Measurements from ENCODE around the gene CD300LF. TPM values are rescaled to one million over a fixed set of nuclear protein-coding genes. Genes with fewer than 3 reads are reported as not detected.

The CD300LF gene
- total RNA-seq, 1 experiment from 2014 or later, result not detected

DNA sequence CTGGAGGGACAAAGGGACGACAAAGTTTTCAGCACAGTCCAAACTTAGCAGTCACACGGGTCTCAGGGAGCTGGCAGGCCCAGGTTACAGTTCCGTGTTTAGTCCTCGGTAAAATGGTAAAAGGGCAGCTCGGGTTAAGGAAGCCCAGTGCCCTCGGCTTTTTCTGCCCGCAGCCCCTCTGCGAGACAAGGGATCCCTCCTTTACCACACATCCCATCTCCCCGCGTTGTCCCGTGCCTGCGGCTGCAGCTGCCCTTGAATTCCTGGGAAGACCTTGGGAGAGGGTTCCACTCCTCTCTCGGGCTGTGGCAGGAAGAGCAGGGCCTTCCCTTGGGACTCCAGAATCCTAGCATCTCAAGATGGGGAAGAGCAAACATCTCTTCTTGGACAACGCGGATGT is 17.1 kb upstream of the CD300LF start:
- DNase-seq (ENCODE audit: low read depth), result no peak

GRCh38 chr17:74729368-74729767 is 16.6 kb upstream of the CD300LF start:
- no peak for DNase-seq (ENCODE audit: low read depth)

- no peak for DNase-seq (ENCODE audit: low read depth)
These were observed 16.0 kb upstream of the CD300LF start for GRCh38 chr17:74728702-74729075.

- no peak for DNase-seq (ENCODE audit: low read depth)
These were observed 15.4 kb upstream of the CD300LF start for GRCh38 chr17:74728033-74728701.

GRCh38 chr17:74725111-74725510 is 12.4 kb upstream of the CD300LF start:
- DNase-seq (ENCODE audit: low read depth), result no peak

- DNase-seq (ENCODE audit: low read depth), result no peak
These were observed 11.2 kb upstream of the CD300LF start for GRCh38 chr17:74723891-74724290.

DNA sequence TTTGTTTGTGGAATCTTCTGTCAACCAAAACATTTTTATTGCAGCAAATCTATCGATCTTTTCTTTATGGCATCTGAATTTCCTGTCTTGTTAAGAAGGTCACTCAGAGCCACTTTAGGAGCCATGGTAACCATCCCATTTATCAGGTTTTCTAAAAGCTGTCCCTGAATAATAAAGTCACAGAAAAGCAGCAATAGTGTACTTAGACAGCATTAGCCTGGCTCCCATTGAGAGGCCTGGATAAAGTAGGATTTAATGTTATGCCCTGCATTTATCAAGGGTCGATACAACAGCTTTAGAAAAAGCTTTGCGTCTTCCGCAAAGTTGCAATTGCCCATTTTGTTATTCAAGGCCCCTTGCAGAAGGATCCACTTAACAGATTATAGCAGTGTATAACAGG is 10.1 kb upstream of the CD300LF start:
- no peak for DNase-seq (ENCODE audit: low read depth)

- DNase-seq (ENCODE audit: low read depth), result no peak
These were observed 7.8 kb upstream of the CD300LF start for GRCh38 chr17:74720506-74720905.

GRCh38 chr17:74715144-74715543 is 2.4 kb upstream of the CD300LF start:
- DNase-seq (ENCODE audit: low read depth), result no peak

DNA sequence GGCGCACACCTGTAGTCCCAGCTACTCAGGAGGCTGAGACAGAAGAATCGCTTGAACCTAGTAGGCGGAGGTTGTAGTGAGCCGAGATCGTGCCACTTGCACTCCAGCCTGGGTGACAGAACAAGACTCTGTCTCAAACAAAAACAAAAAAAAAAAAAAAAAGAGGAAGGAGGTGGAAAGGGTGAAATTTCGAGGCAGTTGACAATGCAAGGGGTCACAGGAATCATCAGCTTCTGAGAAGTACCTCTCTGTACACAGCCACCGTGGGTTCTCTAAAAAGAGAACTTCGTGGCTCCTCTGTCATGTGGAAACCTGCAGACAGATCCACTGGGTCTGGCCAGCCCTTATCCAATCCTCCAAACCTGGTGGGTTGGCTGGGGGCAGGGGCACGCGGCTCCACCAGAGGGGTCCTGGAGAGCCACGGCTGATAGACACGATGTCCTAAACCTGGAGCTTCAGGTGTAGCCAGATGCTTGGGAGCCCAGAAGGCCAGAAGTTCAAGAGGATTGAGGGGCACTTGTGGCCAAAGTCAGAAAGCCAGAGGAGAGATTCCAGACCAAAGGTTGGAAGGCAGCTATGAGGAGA is 540 bp upstream of the CD300LF start:
- DNase-seq (ENCODE audit: low read depth), result no peak

GRCh38 chr17:74712301-74712700 is 422 bp downstream of the CD300LF start:
- DNase-seq (ENCODE audit: low read depth), result no peak

DNA sequence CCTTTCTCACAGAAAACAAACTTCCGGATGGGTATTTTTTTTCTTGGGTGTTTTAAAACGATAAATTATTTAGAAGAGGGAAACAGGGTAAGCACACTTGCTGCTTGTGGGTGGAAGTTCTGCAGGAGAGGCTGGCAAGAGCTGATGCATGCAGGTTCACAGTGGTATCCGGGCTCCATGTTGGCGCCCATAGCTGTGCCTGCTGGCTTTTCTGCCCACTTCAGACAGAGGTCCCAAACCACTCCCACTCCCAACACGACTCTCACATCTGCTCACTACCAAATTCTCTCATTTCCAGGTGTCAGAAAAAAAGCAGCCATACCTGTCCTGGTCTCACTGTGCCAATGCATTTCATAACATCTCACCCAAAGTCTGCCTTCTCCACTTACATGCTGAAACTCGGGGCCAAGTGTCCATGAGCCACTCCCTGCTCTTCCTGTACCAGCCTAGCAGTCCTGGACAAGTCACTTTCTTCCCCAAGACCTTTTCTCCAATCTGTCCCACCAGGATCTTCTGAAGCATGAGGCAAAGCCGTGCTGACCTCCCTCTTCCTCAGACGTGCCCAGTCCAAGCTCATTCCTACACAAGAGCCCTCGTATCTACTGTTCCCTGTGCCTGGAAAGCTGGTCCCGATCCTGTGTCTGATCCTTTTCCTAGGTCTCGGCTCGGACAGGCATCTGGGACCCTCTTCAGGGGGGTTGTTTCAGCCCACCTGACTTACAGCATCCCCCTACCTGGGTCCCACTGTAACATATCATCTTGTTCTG is 1.5 kb downstream of the CD300LF start:
- no peak for DNase-seq (ENCODE audit: low read depth)

- DNase-seq (ENCODE audit: low read depth), result no peak
These were observed 8.2 kb downstream of the CD300LF start for GRCh38 chr17:74704544-74704943.

DNA sequence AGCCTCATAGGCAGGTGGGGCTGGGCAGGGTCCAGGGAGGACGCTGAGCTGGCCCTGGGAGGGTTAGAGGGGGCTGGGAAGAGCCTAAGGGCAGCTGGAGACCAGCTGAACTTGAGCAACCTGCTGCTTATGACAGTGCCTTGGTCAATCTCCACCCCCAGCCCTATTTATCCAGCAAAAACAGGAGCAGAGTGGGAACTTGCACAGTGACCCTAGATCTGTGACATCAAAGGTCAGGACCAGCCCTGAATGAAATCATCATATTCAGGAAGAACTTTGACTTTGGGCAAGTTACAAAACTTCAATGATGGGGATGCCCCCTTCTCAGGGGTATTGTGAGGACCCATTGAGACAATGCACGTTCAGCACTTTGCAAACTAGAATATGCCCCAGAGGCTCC is 9.4 kb downstream of the CD300LF start:
- no peak for DNase-seq (ENCODE audit: low read depth)

- DNase-seq (ENCODE audit: low read depth), result no peak
These were observed 10.4 kb downstream of the CD300LF start for GRCh38 chr17:74702116-74702871.

- no peak for DNase-seq (ENCODE audit: low read depth)
These were observed 13.5 kb downstream of the CD300LF start for GRCh38 chr17:74699236-74699635.

DNA sequence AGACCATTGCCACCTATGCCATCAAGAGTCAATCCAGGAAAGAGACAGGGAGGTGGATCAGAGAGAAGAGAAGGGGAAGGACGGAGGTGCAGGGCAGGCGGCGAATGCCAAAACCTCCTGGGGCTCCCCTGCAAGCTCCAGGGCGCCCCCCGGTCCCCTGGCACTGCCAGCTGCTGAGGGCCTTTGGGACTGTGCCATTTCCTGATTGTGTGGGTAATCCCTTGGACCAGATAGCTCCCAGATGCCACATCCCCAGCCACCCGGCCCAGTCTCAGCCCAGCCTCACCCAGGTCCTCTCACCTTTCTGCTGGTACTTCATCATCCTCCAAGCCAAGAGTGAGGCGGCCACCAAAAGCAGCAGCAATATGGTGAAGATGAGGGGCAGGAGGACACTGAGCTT is 14.7 kb downstream of the CD300LF start:
- DNase-seq (ENCODE audit: low read depth), result no peak

GRCh38 chr17:74697515-74697914 is 15.2 kb downstream of the CD300LF start:
- DNase-seq (ENCODE audit: low read depth), result no peak

DNA sequence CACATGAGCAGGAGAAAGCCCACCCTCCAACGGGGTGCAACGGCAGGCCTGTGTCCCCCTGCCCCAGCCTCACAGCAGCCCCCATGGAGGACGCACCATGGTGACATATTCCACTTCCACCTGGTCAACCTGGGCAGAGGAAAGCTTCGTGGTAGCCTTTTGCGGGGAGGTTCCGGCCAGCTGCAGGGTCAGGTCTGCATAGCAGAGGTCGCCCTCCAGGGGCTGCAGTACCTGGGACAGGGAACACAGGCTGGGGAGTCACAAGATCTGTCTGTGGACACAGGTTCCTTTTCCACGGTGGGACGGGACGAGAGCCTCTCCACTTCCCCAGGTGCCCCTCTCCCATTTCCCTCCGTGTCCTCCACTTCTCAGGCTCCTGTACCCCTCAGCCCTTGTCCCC is 17.1 kb downstream of the CD300LF start:
- DNase-seq (ENCODE audit: low read depth), result no peak

- DNase-seq (ENCODE audit: low read depth), result no peak
These were observed 18.6 kb downstream of the CD300LF start for GRCh38 chr17:74694081-74694480.

DNA sequence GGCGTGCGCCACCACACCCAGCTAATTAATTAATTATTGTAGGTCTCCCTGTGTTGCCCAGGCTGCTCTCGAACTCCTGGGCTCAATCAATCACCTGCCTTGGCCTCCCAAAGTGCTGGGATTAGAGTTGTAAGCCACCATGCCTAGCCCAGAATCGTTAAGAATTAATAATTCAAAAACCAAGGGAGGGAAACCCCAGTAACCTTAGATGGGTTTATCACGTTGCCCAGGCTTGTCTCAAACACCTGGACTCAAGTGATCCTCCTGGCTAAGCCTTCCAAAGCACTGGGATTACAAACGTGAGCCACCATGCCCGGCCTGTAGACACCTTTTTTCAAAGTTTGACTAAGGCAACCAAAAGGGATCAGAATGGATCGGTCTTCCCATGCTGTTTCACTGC is 21.6 kb downstream of the CD300LF start:
- DNase-seq (ENCODE audit: low read depth), result no peak

GRCh38 chr17:74690409-74690825 is 22.3 kb downstream of the CD300LF start:
- DNase-seq (ENCODE audit: low read depth), result no peak

All from RPMI7951 (cell line).